OCI-LY7 (cell line): ENCODE data around the gene RMI2.

Source experiments
- CTCF ChIP-seq: fragments of 200-600 bp; sonication (generic); conservative IDR thresholded peaks from 2 replicates; pipeline ENCODE4 v1.5.1; 2014; ENCODE audit warnings: mild to moderate bottlenecking, antibody characterized with exemption, low read length, moderate library complexity, mixed read lengths
- EZH2phosphoT487 ChIP-seq: fragments of 200-600 bp; sonication (generic); IDR thresholded peaks from 2 replicates; pipeline ENCODE4 v1.6.1; 2018; ENCODE audit warnings: low read depth, borderline replicate concordance, mild to moderate bottlenecking, mixed run types, antibody characterized with exemption, low read length, moderate library complexity, mixed read lengths

- TF ChIP-seq CTCF (no peak), EZH2phosphoT487 (no peak)
These were observed 11.6 kb upstream of the RMI2 start for GRCh38 chr16:11333702-11334101.
